ENCODE data around the gene GRAP2. TPM values are rescaled to one million over a fixed set of nuclear protein-coding genes. Genes with fewer than 3 reads are reported as not detected.

GRAP2 gene
- total RNA-seq, 1 experiment from 2014 or later: 0.26 TPM

- DNase-seq (ENCODE audit: low read depth): no peak
Measured at GRCh38 chr22:39923696-39924095, 22.8 kb downstream of the GRAP2 start.

DNA sequence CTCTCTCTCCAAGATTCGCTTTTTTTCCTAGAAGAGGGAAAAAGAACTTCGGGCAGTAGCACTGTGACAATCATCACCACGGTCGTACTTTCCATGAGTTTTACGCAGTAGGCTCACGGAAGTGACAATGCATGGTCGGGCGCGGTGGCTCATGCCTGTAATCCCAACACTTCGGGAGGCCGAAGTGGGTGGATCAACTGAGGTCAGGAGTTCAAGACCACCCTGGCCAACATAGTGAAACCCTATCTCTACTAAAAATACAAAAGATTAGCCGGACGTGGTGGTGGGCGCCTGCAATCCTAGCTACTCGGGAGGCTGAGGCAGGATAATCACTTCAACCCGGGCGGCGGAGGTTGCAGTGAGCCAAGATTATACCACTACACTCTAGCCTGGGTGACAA, 23.4 kb downstream of the GRAP2 start:
- no peak for DNase-seq (ENCODE audit: low read depth)

- no peak for DNase-seq (ENCODE audit: low read depth)
Measured at GRCh38 chr22:39925273-39925672, 24.4 kb downstream of the GRAP2 start.

- DNase-seq (ENCODE audit: low read depth): no peak
Measured at GRCh38 chr22:39925909-39926679, 25.2 kb downstream of the GRAP2 start.

- no peak for DNase-seq (ENCODE audit: low read depth)
Measured at GRCh38 chr22:39926753-39927152, 25.9 kb downstream of the GRAP2 start.

GRCh38 chr22:39927544-39927943, 26.7 kb downstream of the GRAP2 start:
- no peak for DNase-seq (ENCODE audit: low read depth)

- DNase-seq (ENCODE audit: low read depth): no peak
Measured at GRCh38 chr22:39928536-39929520, 27.9 kb downstream of the GRAP2 start.

GRCh38 chr22:39931251-39931650, 30.4 kb downstream of the GRAP2 start:
- no peak for DNase-seq (ENCODE audit: low read depth)

GRCh38 chr22:39932166-39932565, 31.3 kb downstream of the GRAP2 start:
- no peak for DNase-seq (ENCODE audit: low read depth)

GRCh38 chr22:39932918-39933649, 32.2 kb downstream of the GRAP2 start:
- peak; percentile 47 for DNase-seq (ENCODE audit: low read depth)

- no peak for DNase-seq (ENCODE audit: low read depth)
Measured at GRCh38 chr22:39933741-39934140, 32.9 kb downstream of the GRAP2 start.

GRCh38 chr22:39935116-39935515, 34.2 kb downstream of the GRAP2 start:
- DNase-seq (ENCODE audit: low read depth): no peak

- no peak for DNase-seq (ENCODE audit: low read depth)
Measured at GRCh38 chr22:39935612-39936011, 34.7 kb downstream of the GRAP2 start.

DNA sequence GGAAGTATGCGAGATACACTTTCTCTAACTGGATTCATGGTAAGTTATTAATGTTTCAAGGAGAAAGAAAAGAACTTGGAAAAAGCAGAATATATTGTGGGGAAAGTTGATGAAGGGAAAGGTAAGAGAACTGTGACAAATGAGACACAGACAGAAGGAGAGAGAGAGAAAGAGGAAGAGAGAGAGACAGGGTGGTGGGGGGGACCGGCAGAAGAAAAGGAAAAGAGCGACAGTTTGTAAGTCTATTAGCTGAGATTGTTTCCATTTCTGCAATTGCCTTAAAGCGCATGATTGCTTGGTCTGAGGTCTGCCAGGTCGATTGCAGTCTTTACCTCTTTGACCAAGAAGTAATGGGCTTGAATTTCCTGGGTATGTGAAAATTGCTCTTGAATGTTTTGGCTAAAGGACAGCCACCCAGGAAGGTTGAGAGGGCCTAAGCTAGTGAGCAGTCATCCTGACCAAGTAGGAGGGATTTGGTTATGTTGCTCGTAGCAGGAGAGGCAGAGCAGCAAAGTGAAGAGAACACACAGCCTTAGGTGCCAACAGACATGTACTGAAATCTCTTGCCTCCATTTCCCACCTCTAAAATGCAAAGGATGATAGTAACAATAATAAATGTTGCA, 35.8 kb downstream of the GRAP2 start:
- no peak for DNase-seq (ENCODE audit: low read depth)

DNA sequence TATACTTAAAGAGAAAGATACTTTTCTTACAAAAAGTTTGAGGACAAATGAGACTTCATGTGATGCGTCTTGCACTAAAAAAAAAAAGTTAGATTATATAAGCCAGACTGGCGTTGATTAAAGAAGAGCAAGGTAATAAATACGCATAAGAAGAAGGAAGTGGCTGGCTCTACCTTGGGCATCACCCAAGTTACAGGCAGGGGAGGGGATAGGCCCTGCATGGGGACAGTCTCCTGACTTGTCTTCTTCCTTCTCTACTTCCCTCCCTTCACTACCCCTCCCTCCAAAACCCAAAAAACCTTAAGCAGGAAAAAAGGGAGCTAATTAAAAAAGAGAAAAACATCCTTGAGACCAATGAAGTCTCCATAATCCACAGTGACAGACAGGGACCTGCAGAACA, 37.0 kb downstream of the GRAP2 start:
- DNase-seq (ENCODE audit: low read depth): no peak

GRCh38 chr22:39938509-39939111, 37.7 kb downstream of the GRAP2 start:
- no peak for DNase-seq (ENCODE audit: low read depth)

GRCh38 chr22:39939830-39940229, 38.9 kb downstream of the GRAP2 start:
- DNase-seq (ENCODE audit: low read depth): no peak

DNA sequence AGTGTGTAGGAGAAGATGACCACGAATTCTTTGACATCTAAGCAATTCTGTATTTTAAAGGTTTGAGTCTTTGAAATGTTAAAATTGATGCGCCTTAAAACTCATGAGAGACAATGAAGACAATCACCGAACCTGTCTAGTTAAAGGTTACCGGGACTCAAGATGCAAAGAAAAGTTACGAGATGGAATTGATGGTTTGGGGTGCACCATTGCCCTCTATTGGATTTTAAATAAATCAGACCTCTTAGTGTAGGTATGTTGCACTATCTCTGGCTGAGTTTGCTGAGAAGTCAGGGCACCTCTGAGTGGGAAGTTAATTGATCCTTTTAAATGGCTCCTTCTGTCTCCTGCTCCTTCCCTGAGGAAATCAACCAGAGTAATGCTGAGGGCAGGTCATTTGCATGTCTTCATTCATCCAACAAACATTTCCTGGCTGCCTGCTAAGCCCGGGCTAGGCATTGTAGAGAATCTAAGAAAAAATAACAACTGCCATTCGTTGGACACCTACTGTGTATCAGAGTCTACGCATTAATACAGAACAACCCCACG, 39.9 kb downstream of the GRAP2 start:
- DNase-seq (ENCODE audit: low read depth): no peak

- DNase-seq (ENCODE audit: low read depth): no peak
Measured at GRCh38 chr22:39941601-39942000, 40.7 kb downstream of the GRAP2 start.

DNA sequence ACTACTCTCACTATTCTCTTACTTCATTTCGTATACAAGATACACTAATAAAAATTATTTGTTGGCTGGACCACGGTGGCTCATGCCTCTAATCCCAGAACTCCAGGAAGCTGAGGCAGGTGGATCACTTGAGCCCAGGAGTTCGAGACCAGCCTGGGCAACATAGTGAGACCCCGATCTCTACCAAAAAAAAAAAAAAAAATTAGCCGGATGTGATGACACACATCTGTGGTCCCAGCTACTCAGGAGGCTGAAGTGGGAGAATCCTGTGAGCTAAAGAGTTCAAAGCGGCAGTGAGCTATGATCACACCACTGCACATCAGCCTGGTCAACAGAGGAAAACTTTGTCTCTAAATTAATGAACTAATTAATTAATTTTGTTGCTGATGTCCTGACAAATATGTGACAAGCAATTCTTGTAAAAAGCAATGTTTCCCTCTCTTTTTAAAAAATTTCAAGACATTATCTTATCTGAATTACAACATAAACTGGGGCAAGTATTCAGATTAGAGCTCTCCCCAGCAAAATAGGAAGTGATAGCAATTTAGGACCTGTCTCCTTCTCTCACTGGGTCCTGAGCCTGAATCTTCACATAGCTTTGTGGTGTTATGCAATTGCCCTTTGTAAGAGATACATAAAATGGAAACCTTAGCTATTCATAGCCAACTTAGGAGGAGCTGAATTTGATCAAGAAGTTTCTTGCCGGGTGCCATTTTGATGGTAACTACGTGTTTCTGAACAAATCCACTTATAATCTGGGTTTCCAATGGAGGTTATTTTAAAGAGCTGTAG, 41.8 kb downstream of the GRAP2 start:
- DNase-seq (ENCODE audit: low read depth): no peak

All from HT1080 (cell line).